T-helper 22 cell (primary cell): ENCODE measurements around the gene SLC38A1.
A peak's percentile ranks its signal among the peaks of the same experiment; 100 is the strongest.
"Not testable (repeated sequence)": the region's sequence is repeated elsewhere in the genome, so short reads cannot be mapped to it uniquely, and the experiment has no call there.

ENCODE experiments used
- DNase-seq: peaks from one replicate; pipeline ENCODE4 v3.0.0-alpha.2; 2020; ENCODE audit warnings: low read depth

Gene SLC38A1

DNA sequence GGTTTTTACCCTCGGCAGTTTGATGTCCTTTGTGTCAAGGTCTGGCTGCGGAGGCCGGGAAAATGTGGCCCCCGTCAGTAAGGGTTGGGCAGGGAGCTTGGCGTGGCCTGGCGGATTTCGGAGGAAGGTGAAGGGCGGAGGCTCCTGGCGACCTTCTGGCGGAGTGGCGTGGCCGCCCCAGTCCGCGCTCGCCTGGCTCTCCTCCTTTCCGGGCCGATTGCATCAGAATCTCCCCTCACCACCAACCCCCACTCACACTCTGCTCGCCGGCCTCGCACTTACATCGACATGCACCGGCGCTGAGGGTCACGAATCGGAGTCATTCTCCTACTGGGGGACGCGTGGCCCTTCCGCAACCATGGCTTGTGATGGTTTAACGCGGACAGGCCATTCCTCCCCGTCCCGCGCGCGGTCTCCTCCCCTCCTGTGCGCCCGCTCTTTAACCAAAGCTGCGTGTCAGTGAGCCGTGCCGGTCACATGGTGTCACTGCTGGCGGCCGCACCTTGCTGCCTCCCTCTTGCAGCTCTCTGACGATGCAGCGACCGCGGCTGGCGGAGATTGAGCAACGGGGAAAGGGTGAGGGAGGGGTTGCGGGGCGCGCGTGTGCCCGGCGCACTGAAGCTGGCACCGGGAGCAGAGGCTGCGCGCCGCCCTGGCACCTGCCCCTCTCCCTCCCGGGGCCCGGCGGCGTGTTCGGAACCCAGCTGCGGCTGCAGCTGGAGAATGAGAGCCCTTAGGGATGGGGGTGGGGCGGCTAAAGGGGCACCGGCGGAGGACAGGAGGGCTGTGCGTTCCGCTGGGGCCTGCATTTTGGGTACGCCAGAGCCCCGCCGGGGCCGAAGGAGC is at the start of gene SLC38A1:
SLC38A1 (minus strand) TSS at position 461 of the 846 bp plus-strand sequence. CDS start 29,243 bp downstream, outside the sequence.
- DNase-seq: peak; percentile 84

DNA sequence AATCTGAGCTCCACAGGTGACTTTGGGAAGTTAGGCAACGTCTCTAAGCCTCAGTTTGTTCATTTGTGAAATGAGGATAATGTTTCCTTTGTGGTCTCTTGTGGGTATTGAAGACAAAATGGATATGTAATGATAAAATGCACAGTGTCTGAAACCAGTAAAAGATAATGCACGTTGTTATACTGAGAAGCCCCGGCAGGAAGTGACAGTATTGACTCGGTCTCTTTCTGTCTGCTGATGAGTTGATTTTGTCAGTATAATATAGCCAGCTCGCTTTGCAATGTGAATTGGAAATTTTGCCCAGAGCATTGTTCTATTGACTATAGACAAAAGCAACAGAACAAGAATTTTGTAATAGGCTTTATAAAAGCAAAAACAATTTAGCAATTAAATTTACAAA is 49.2 kb upstream of the SLC38A1 start:
- no peak for DNase-seq

DNA sequence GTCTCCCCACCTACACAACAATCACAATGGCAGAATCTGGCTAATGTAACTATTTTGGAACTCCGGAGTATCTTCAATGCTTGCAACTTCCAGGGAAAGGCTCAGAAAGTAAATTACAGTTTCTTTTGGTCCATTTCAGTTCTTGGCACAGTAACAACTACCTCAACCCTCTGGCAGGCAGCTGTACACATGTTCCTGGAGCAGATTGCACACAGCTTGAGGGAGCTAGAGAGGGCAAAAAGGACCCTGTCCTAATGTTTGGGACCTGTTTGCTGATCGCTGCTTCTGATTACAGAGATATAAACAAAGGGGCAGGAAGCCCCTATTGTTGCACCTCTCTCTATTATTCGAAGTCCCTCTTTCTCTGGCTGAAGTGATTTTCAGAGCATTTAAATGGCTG is 35.2 kb upstream of the SLC38A1 start:
- DNase-seq: no peak

DNA sequence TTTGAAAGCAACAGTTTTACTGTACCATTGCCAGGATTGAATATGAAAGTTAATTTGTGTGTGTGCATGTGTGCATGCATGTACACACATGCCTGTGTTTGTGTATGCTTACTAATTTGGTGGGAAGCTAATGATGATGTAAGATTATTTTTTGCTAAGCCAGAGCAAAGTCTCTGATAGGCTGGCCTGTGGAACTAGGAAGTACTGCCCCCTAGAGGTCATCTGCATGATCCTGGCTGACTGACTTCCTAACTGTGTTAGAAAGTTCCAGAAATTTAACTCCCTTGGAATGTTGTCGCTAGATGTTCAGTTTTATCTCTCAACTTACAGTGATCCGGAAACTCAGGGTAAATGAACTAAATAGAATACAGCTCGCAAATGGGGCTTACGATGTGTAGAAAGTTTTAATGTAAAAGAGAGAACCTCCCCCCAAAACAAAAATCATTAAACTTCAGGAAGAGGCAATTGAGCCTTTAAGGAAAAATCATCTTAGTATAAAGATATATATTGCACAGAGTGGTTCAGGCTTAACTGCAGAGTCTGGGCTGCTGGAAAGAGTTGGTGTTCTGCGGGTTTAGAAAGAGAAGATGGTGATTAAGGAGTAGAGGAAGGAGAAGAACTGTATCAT is 34.3 kb upstream of the SLC38A1 start:
- peak; percentile 8 for DNase-seq

DNA sequence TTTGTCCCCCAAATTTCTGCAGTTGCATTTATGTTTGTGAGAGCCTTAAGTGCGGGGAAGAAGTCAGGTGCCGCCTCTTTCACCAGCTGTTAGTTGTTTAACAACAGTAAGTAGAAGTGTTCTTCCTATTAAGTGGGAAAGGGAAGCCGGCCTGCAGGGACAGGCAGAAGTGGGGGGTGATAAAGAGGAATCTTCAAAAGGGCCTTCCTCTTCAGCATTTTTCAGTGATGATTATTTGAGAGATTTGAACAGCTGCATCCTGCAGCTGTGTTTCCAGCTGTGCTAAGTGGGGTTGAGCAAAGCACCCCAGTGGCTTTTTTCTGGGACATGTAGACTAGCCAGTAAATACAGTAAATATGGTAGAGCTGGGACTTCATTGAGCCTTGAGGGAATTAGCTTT is 32.1 kb upstream of the SLC38A1 start:
- no peak for DNase-seq

DNA sequence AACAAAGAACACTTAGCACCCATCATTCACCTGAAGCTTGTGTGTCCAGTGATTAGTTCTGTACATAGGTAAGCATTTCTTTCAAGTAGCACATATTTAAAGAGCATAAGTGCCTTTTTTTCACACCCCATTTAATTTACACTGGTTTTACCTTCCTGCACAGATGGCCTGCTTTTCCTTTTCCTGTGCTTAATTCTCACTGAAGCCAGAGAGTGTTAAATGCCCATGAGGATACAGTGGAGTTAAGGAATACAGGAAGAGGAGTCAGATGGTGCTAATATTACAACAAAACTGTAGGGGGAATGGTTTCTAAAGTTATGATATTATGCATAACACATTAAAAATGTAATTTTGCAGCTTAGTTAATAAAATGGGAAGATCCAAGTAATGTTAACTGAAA is 31.0 kb upstream of the SLC38A1 start:
- DNase-seq: no peak

DNA sequence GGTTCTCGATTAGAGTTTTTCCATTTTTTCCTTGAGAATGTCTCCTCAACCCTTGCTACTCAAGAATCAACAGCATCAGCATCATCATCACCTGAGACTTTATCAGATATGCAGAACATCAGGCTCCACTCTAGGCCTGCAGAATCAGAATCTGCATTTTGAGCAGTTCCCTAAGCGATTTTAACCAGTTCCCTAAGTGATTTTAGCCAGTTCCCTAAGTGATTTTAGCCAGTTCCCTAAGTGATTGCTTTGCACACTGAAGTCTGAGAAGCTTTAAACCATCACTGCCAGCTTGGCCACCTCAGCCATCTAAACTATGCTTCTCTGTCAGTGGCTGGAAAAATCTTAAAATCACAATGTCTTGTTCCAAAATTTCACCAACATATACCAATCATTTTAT is 29.4 kb upstream of the SLC38A1 start:
- DNase-seq: no peak

DNA sequence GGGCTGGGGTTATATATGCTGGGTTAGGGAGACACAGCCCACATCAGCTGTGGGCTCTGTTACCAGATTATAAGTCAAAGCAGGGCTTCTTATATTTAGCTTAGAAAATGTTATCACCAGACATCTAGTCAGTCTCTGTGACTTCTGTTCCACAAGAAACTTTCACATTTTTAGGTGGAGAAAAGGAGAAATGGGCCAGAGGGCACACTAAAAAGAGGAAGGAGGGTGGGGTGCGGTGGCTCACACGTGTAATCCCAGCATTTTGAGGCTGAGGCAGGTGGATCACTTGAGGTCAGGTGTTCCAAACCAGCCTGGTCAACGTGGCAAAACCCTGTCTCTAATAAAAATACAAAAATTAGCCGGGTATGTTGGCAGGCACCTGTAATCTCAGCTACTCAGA is 28.0 kb upstream of the SLC38A1 start:
- no peak for DNase-seq

DNA sequence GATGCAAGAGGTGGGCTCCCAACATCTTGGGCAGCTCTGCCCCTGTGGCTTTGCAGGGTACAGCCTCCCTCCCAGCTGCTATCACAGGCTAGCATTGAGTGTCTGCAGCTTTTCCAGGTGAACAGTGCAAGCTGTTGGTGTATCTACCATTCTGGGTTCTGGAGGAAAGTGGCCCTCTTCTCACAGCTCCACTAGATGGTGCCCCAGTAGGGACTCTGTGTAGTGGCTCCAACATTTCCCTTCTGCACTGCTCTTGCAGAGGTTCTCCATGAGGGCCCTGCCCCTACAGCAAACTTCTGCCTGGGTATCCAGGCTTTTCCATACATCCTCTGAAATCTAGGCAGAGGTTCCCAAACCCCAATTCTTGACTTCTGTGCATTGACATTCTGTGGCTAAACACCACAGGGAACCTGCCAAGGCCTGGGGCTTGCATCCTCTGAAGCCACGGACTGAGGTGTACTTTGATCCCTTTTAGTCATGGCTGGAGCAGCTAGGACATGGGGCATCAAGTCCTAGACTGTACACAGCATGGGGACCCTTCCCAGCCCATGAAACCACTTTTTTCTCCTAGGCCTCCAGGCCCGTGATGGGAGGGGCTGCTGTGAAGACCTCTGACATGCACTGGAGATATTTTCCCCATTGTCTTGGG is 24.0 kb upstream of the SLC38A1 start:
- DNase-seq: no peak

DNA sequence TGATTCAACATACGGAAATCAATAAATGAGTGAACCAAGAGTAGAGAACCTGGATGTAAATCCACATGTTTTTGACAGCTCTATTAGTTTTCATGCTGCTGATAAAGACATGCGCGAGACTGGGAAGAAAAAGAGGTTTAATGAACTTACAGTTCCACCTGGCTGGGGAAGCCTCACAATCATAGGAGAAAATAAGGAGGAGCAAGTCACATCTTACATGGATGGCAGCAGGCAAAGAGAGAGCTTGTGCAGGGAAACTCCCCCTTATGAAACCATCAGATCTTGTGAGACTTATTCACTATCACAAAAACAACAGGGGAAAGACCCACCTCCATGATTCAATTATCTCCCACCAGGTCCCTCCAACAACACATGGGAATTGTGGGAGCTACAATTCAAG is 23.1 kb upstream of the SLC38A1 start:
- not testable (repeated sequence) for DNase-seq

DNA sequence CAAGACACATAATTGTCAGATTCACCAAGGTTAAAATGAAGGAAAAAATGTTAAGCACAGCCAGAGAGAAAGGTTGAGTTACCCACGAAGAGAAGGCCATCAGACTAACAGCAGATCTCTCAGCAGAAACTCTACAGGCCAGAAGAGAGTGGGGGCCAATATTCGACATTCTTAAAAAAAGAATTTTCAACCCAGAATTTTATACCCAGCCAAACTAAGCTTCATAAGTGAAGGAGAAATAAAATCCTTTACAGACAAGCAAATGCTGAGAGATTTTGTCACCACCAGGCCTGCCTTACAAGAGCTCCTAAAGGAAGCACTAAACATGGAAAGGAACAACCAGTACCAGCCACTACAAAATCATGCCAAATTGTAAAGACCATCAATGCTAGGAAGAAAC is 16.3 kb upstream of the SLC38A1 start:
- not testable (repeated sequence) for DNase-seq

DNA sequence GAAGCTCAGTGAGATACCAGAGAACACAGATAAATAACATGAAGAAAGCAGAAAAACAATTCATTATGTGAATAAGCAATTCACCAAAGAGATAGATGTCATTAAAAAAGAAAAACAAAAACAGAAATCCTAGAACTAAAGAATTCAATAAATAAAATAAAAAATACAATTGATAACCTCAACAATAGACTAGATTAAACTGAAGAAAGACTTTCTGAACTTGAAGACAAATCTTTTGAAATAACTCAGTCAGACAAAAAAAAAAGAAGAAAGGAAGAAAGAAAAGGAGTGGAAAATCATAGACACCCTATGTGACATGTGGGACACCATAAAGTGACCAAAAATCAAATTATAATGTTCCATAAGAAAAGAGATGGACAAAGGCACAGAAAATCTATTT is 14.0 kb upstream of the SLC38A1 start:
- no peak for DNase-seq

DNA sequence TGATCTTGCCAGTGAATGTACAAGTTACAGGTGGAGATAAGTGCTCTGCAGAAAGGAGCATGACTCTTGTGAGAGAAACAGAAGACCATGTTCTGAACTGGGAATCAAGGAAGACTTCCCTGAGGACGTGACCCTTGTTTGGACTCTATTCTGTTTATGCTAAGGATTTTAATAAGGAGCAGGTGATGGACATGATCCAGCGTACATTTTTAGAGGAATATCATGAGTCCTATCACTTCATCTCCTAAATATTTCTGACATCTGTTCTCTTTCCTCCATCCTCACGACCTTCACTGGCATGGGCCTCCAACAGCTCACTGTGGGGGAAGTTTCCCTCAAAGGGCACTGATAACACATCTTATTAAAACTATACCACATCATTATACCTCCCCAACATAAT is 7.9 kb upstream of the SLC38A1 start:
- DNase-seq: no peak

DNA sequence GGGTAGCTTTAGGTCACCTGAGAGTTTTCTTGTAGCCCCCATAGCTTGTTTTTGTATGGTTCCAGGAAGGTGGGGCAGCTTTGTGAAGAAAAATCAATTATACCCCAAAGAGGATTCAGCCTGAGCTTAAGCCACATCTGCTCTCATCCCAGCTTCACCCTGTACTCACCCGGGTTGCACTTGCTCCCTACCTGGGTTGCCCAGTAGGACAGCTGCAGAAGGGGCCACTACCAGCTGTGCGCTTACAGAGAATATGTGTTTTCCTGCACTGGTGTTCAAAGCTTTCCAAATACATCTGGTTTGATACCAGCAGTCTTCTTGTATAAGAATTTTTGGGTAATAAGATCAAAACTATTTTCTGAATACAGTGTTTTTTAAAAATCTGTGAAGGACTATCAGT is 3.0 kb upstream of the SLC38A1 start:
- no peak for DNase-seq

DNA sequence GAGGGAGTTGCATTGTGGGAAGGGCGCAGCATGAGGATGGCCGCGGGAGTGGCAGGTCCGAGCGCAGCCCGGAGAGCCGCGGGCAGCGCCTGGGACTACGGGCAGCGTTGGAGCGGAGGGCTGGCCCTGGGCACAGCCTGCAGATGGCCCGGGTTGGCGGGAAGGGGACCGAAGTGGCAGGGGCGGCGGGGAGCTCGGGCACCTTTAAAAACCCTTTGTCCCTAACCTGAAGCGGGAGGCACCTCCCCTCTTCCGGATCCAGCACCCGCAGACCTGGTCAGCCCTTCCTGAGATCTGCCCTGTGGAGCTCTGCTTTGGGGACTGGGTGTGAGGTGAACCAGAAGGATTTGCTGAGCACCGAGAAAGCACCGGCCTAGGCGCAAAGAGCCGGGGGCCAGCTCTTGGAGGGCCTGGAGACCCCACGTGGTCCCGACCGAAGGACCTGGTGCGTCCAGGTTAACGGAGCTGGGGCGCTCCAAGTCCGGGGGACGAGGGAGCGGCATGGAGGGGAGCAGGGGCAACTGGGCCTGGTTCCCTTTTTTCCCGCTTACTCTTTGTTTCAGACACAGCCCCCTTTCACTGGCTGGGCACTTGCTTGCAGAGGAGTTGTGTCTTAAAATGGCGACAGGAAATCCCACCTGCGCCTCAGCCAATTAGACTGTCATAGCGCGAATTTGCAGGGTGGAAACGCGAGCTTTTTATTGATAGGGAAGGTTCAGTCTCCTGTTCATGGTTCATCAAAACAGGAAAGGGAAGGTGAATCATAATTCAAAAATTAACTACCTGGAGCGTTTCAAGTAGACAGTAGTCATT is 792 bp upstream of the SLC38A1 start:
- peak; percentile 61 for DNase-seq

DNA sequence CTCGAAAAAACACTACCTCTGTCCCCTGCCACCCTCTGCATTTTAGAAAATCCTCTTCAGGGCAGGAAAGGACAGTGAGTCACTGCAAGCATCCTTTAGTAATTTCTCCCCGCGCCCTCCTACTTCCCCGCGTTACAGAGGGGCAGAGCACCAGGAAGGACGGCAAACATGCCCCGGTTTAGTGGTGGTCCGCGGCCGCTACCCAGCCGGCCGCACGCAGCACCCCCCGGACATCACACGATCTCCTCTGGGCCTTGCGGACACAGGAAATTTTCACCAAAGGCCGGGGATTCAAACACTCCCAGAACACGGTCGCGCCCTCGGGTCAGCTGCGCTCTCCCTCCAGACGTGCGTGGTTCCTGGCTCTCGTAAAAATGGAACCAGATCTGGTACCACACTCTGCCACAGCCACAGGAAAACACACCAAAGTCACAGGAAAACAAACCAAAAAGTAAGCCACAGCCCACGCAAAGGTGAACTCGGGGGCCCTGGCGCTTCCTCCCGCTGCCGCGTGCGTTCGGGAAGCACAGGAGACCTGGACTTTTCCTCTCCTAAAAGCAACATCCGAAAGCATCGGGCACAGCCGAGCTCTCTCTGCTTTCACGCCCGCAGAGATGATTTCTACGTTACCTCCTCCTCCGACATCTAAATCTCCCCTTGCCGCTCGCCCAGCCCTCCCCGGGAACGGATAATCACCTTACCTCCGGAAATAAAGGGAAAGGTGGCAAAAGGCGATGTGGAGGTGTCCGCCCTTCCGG is 839 bp downstream of the SLC38A1 start:
- peak; percentile 9 for DNase-seq

DNA sequence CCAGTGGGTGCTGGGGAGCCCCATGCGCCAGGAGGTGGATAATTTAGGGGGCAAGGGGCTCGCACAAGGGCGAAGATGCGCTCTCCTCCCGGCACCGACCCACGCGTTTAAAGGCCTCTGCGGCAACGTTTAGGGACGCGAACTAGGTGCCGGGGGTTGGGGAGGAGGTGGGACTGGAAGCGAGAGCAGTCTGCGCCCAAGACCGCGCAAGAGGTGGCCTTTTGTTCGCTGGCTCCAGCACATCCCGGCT is 1.3 kb downstream of the SLC38A1 start:
- no peak for DNase-seq

DNA sequence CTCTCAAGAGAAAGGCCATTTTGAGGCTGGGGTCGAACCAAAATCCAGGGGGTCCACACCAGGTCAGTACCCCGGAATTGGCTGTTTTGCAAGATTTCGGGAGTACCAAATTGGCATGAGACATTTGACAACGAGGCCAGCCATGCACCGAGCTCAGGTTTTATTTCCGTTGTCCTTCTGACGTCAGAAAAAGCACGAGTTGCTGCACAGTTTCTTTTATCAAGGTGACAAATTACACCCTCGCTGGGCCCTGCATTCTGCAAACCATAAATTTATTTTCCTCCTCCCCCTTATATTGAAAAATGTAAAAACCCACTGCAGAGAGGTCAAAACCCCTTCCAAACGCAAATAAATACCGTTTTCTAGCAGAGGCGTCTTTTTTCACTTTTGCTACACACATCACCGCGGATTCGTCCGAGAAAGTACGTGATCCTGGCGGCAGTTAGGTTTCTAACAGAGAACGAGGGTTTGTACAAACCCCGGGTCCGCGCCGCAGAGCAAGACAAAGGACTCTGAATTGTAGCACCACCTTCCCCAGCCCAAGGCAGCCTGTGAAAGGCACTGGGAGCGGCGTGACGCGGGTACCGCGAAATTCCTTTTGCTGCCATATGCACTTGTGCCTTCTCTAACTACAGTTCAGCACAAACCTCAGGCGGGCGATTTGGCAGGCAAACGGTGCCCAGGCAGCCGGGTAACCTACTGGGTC is 1.8 kb downstream of the SLC38A1 start:
- peak; percentile 67 for DNase-seq

DNA sequence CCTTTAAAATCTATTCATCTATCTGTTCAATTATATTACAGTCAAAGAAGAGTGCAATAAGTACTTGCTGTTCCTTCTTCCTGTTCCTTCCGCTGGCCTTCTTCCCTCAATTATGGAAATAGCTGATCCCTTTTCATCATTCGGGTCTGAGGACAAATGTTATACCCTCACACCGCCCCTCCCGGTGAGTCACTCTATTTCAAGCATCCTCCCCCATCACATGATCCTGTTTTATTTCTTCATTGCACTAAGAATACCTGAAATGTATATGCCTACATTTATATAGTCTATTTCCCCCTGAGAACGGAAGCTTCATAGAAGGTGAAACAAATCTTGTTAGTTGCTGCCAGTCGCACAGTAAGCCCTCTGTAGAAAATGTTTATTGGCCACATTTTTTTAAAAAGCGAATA is 2.5 kb downstream of the SLC38A1 start:
- peak; percentile 38 for DNase-seq

DNA sequence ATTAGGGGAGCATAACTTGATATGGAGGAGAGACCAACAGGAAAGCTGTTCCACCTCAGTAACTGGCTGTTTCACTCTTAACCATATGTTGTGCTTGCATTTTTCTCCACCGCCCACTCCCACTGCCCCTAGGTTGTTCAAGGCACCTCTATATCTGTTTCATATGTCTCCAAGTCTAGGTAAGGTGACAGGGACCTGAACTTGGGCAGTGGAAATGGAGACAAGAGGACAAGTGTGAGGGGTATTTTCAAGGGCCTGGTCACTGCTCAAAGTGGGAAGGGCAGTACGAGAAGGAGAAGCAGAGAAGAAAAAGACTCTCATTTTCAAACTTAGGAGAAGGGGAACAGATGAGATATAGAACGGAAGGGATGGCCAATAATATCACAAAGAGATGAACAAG is 3.1 kb downstream of the SLC38A1 start:
- DNase-seq: no peak

DNA sequence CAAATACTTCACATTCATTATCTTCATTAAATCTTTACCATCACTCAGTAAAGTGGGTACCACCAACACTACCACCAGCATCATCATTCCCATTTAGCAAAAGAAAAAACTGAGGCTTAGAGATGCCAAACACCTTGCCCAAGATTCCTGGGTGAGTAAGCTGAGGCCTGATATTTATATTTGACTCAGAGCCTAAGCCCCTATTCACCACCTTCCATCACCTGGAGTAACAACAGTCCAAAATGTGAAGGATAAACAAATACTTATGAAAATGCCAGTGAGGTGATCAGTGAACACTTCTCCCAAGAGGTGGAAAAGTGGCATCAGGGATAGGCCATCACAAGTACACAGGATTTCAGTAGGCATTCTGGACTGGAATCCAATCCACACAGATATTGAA is 3.7 kb downstream of the SLC38A1 start:
- DNase-seq: no peak
